ENCODE results near the gene MKLN1.
A peak's percentile ranks its signal among the peaks of the same experiment; 100 is the strongest.
"Not testable (repeated sequence)": the region's sequence is repeated elsewhere in the genome, so short reads cannot be mapped to it uniquely, and the experiment has no call there.

The MKLN1 gene

DNA sequence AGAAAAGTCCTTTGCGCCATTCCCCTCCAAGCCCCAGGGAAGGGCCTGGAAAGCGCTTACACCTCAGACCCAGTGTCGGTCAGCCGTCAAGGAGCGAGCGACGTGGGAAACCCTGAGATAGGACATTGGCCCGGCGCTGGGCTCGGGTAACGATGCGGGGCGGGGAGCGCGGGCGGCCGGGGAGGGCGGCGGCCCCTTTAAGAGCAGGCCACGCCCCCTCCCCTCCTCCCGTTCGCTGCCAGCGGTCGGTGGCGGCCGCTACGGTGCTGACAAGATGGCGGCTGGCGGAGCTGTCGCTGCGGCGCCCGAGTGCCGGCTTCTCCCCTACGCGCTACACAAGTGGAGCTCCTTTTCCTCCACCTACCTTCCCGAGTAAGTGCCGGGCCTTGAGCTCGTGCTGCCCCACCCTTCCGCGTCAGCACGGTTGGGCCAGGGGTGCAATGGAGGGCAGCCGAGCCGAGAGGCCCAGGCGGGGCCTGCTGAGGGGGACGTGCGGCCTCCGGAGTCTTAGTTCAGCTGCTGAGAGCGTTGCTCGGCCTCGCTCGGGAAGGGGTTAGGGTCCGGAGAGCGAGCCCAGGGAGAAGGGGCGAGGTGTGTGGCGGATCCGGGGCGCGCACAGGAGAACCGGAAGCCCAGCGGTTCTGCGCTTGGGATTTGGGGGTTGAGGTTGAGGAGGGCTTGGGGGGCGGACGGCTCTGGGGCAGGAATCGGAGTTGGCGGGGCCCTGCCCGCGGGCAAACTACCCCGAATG is at the start of gene MKLN1:
TSS of gene MKLN1 (plus strand) at position 251 of the 751 bp plus-strand sequence. CDS start at position 275, 24 bp downstream.
- DNase-seq: peak; percentile 97

DNA sequence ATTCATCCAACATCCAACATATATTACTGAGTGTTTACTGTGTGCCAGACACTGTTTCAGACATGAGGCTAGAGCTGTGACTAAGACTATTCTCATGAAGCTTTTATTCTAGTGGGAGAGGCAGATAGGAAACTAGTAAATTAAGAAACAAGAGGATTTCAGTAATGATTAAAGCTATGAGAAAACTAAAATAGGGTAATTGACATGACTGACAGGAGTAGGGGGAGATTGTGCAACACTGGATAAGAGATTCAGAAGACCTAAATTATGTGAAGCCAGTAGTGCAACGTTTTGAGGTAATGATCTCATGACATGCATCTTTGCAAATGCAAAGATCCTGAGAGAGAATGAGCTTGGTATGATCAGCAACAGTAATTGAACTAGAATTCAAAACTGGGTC is 48.6 kb upstream of the MKLN1 start:
- no peak for DNase-seq

DNA sequence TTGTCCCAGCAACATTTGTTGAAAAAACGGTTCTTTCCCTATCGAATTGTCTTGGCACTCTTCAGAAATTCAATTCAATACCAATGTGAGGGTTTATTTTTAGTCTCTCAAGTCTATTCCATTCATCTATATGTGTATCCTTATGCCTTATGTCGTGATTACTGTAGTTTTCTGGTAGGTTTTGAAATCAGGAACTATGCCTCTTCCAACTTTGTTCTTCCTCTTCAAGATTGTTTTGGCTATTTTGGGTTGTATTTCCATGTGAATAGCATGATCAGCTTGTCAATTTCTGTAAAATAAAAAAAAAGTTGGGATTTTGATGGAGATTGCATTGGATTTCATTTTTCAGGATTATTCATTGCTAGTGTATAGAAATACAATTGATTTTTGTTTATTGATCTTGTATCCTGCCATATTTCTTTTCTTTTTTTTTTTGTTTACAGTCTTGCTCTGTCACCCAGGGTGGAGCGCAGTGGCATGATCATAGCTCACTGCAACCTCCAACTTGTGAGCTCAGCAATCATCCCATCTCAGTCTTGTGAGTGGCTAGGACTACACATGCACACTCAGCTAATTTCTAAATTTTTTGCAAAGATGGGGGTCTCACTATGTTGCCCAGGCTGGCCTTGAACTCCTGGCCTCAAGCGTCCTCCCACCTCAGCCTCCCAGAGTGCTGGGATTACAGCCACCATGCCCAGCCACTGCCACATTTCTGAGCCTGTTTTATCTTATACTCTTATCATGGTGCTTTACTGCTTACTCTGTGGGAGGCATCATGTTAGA is 46.2 kb upstream of the MKLN1 start:
- DNase-seq: no peak

DNA sequence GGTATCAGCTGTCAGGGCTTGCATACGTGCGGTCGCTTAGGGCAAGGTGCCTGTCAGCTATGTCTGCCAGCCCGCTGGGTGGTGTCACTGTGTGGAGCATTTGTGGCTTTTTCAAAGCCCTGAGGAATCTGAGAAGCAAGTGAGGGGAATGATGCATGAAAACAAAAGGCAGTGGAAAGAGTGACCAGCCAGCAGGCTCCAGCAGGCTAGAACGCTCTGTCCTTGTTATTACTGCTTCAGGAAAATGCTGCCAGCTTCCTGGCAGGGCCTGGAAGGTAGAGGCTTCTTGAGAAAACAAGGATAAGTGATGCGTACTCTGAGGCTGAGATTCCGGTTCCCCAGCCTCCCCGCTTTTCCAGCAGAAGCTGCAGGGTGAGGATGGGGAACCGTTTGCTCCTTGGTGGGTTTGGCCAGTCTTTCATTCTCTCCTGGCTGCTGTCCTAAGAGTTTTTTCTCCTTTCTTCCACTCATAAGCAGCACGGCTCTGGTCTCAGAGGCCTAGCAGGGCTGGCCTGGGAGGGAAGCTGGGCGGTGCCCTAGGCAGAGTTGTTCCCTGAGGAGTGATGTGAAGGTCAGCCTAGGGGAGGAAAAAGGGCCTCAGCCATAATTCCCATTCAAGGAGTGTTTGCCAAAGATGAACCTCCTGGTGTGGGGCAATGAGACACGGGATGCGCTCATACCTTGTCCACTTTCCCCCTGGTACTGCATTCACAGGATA is 42.8 kb upstream of the MKLN1 start:
- peak; percentile 48 for DNase-seq

DNA sequence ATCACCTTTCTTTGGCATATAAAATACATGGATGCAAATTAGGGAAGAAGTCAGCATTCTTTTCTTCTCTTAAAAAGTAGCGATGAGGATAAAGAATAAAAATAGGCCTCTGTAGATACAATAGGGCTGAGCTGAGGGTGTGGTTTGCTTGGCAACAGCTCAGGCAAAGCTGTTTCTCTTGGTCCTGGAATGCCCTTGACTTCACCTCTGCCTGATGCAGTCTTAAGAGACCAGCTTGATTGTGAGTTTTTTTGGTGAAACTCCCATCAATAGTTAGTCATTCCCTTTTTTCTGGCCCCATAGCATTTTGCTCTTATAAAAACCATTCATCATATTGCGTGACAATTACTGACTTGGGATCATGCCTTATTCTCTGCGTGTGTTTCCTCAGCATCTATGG is 42.1 kb upstream of the MKLN1 start:
- no peak for DNase-seq

DNA sequence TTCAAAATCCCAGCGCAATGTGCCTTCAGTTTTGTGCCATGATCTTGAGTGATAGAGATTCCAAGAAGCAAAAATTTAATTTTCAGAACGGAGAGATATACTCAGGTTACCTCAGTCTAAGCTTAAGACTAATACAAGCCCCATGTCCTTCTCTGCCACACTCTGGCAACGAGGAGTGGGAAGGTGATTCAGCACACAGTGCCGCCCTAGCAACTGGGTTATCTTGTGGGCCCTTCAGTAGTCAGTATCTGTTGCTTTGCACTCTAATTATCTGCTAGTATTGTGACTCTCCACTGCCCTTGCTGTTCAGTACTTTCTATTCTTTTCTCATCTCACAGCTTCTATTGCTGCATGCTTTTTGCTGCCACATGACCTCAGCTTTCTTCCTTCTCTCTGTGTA is 39.2 kb upstream of the MKLN1 start:
- no peak for DNase-seq

DNA sequence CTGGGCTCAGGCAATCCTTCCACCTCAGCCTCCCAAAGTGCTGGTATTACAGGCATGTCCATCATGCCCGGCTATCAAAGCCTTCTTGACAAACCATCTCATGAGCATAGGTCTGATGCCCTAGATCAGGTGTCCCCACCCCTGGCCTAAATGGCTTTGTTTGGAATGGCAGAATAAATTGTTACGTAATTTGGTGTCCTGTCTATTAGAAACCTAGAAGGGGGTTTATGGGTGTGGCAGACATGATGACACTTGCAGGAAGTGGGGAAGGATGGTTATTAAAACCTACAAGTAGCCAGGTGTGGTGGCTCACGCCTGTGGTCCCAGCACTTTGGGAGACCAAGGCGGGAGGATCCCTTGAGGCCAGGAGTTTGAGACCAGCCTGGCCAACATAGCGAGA is 38.6 kb upstream of the MKLN1 start:
- DNase-seq: no peak

DNA sequence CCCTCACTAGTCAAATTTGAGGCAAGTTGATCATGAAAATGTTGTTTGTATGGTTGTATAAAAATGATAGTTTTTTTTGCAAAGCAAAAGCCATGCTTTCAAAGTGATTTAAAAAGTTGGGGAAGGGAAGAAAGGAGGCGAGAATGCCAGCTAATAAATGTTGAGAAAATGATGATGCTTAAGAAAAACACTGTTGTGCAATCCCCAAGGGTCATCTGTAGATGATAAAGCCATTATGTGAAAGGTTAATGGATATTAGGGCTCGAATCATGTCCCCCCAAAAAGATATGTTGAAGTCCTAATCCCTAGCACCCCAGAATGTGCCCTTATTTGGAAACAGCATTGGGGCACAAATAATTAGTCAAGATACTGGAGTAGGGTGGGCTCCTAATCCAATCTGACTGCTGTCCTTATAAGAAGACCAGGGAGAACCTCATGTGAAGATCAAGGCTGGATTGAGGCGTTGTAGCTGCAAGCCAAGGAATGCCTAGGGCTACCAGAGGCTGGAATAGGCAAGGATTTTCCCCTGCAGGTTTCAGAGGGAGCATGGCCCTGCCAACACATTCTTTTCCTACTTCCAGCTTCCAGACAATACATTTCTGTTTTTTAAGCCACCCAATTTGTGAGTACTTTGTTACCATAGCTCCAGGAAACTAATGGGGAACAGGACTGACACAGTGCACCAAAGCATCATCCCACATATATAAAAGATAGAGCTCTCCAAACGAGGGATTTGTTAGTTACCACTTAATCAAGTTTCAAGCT is 35.4 kb upstream of the MKLN1 start:
- DNase-seq: no peak

DNA sequence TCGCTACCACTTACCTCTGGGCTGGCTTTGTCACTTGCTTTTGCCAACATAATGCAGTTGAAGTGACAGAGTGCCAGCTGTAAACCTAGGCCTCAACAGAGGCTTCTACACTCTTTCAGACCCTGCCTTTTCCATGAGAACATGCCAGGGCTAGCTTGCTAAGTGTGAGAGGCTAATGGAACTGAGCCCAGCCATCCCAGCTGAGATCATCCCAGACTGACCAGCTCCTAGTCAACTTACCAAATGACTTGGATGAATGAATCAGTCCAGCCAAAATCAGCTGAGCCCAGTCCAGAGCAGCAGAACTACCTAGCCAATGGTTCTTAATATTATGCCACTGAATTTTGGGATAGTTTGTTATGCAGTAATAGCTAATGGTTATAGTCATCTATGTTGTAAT is 34.7 kb upstream of the MKLN1 start:
- DNase-seq: no peak

DNA sequence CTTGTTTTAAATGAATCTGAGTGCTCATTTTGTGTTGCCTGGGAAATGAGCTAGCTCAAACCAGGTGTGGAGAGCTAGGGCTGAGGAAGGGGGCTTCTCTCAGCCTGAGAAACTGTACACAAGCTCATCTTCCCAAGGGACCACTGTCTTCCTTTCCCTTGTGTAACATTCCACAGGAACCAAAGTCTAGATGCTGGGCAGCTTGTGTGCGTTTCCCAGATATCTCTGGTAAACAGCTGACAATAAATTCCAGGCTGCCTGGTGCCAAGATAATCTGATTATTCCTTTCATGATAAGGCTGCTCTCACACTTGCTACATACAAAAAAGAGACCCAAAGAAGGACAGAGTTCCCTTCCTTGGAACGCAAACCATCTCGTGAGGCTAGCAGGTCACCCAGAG is 33.1 kb upstream of the MKLN1 start:
- no peak for DNase-seq

DNA sequence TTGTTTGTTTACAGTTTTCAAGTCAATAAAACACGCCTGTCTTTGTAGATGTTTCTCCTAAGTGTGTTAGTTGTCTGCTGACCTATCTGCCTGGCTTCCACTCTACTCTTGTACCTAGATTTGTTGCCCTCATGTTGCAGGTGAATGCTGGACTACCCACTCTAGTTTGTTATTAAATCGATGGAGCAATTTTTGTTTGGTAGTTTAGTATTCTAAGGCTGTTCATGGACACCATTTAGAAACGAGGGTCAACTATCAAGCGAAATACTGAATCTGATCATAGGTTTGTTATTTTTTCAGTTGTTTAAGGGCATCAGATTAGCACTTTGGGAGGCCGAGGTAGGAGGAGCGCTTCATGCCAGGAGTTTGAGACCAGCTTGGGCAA is 29.1 kb upstream of the MKLN1 start:
- DNase-seq: no peak

DNA sequence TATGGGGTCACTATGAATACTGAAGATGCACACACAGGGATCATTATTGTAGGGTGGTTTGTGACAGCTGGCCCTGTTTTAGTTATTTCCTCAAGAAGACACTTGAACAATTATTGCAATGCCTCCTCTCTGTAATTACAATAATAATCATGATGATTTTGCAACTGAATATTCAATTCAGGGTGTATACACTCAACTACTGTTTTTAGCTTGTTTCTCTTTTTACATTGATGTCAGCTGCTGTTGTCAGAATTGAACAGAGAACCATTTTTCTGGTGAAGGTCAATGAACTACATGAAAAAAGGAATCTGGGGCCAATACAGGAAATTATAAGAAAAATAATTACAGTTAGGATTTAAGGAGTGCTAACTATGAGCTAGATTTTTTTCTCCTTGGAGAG is 28.6 kb upstream of the MKLN1 start:
- peak; percentile 34 for DNase-seq

DNA sequence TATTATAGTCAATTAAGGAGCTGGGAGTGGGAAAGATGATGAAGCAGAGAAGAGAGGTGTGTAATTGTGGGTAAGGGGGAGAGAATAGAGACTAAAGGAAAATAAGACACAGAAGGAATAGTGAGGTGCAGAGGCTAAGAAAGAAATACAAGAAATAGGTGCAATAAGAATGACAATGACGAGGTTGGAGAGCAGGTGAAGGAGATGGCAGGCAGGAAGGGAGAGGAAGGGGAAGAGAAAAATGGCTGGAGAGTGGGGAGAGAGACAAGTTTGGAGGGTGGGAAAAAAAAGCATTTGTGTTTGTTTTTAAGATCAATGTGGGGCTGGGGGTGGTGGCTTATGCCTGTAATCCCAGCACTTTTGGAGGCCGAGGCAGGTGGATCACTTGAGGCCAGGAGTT is 27.6 kb upstream of the MKLN1 start:
- no peak for DNase-seq

DNA sequence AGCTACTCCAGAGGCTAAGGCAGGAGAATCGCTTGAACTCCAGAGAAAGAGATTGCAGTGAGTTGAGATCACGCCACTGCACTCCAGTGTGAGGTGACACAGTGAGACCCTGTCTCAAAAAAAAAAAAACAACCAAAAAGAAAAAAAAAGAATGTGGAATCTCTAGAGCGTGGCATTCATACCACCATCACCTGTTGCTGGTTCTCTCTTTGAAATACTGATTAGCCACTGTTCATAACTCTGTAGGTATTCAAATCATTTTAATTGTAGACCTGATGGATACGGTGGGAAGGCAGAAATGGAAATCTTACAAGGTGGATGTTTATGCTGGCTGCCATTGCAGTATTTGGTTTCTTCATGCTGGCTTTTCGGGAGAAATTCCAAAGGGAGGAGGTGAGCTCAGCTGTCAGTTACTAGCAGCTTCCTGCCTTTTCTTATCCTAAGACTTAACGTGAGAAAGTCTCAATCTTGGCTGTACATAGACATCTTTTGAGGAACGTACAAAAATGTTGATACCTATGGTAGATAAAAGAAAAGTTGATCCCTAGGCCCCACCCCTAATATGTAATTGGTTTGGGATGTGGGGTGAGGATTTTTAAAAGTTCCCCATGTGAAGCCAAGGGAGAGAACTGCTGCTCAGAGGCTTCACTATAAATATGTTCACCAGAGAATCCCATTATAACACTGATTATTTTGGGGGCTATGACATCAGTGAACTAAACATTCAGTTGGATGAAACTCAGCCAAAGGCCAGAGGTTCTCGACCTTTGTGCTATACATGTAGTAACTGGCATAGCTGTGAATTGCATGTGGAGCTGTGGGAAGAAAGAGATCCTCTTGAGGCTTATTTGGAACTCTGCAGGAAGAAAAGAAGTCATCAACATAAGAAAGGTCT is 26.9 kb upstream of the MKLN1 start:
- no peak for DNase-seq

DNA sequence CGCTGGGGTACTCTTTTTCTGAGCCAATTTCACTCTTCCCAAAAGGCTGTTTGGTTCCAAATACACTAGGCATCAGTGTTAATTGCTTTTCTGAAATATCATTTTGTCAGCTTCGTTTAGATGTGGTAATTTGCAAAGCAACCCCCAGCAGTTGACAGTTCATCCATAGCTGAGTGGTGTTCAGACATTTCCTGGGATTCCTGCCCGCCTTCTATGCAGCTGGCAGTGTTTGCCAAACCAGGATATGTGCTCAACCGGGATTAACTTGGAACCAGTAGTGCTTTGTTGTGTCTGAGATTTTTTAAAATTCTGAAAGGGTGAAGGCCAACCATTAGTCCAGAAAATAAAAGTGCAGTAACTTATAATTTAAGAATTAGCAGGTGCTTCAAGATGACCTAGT is 25.2 kb upstream of the MKLN1 start:
- peak; percentile 16 for DNase-seq

DNA sequence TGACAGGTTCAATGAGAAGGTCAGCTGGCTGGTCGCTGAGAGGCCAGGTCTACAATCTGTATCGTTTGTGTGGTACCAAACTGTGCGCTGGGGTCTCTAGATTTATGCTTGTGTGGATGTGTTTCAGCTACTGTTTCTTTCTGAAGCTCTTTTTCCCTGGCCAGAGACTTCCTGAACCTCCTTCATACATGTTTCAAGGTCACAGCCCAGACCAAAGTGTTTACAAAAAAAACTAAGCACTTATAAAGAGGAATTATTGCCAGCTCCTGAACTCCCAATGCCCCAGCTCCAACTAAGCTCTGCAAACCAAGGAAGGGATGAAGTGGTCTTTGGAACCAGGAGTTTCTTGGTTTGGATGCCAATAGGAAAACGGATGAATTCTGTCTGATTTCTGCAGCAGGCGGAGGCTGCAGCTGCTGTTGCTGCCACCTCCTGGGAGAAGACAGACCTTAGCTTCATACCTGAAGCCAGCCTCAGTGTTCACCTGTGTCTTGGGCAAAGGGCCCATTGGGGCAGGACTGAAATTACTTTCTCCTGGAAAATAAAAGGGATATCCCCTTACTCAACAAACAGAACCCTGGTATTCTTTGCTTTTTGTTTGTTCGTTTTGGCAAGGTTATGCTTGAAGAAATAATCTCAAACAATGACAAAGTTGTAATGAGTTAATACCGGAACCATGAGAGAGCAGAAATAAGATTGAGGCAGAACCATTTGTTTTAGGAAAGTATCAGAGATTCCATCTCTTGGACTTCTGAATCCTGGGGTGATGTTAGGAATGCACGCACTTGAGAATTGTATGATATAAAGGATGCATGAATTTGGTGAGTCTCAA is 24.6 kb upstream of the MKLN1 start:
- peak; percentile 66 for DNase-seq

DNA sequence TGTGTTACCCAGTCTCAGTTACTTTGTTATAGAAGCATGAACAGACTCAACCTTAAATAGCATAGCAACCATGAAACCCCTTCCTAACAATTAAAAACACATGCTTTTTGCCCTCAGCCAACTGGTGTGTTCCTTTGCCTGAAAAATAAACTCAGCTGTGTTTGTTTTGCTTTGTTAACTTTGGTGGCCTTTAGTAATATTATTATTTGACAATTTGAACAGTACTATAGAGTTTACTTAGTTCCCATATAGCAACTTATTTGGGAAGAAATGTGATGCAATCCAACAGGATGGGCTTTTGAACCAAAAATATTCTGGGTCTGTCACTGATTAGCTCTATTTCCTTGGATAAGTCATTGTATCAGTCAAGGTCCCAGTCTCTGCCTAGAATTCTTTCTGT is 22.5 kb upstream of the MKLN1 start:
- DNase-seq: peak; percentile 3

DNA sequence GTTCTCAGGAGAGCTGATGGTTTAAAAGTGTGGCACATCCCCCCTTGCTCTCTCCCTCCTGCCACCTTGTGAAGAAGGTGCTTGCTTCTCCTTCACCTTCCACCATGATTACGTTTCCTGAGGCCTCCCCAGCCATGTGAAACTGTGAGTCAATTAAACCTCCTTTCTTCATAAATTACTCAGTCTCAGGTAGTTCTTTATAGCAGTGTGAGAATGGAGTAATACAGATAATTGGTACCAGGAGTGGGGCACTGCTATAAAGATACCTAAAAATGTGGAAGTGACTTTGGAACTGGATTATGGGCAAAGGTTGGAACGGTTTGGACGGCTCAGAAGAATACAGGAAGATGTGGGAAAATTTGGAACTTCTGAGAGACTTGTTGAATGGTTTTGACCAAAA is 21.6 kb upstream of the MKLN1 start:
- not testable (repeated sequence) for DNase-seq

DNA sequence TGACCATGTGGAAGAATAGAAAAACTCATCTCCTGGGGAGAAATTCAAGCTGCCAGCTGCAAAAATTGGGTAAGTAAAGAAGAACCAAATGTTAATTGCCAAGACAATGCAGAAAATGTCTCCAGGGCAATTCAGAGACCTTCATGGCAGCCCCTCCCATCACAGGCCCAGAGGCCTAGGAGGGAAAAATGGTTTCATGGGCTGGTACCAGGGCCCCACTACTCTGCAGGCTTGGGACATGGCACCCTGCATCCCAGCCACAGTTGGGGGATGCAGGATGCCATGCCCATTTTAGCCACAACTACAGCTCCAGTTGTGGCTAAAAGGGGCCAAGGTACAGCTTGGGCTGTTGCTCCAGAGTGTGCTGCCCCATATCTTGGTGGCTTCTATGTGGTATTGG is 20.9 kb upstream of the MKLN1 start:
- no peak for DNase-seq

DNA sequence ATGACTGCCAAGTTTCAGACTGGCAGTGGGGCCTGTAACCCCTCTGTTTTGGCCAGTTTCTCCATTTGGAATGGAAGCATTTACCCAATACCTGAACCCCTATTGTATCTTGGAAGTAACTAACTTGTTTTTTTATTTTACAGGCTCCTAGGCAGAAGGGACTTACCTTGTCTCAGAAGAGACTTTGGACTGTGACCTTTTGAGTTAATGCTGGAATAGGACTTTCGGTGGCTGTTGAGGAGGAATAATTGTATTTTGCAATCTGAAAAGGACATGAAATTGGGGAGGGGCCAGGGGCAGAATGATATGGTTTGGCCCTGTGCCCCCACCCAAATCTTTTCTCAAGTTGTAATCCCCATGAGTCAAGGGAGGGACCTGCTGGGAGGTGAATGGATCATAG is 20.0 kb upstream of the MKLN1 start:
- DNase-seq: no peak

DNA sequence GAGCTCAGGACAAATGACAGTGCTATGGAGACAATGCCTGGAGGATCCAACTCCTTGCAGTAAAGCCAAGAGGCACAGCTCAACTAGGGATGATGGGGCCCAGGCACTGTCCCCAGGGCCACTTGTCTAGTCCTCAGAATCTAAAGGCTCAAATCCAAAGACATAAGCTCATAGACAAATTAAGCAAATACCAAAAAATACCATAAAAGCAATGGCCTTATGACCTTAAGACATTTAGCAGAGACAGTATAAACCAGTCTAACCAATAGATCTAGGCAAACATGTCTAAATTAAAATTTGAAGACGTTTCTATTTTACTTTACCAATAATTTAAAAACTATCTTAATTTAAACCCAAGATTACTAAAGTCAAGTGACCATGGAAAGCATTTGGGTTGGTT is 14.8 kb upstream of the MKLN1 start:
- no peak for DNase-seq

Measured in NCI-H69 (cell line).